ENCODE results near the gene CD274.

- TF ChIP-seq CTCF (conservative IDR thresholded peaks at IDR 0.05; ENCODE audit: low read depth, low read length), result no peak
- no peak for TF ChIP-seq EZH2 (IDR thresholded peaks at IDR 0.05; ENCODE audit: borderline replicate concordance, low read depth, low read length, poor library complexity, severe bottlenecking)
These were observed 6.5 kb upstream of the CD274 start for GRCh38 chr9:5443850-5444249.

All from A673 (cell line).